ENCODE results near the gene ABHD8. TPM values are rescaled to one million over a fixed set of nuclear protein-coding genes. Genes with fewer than 3 reads are reported as not detected.
"Not testable (repeated sequence)": the region's sequence is repeated elsewhere in the genome, so short reads cannot be mapped to it uniquely, and the experiment has no call there.

ABHD8 gene
- total RNA-seq, 4 donors from 2014 or later = 2.1 to 14.1 (median 5.6) TPM

- peak within 1 kb of the TSS in 1 of 4 donors; percentile 47 for H3K27ac ChIP-seq
- H3K9me3 ChIP-seq = no peaks in the 10 kb centered on the region
- no peak for TF ChIP-seq POLR2A (IDR thresholded peaks at IDR 0.05)
- TF ChIP-seq CTCF (IDR thresholded peaks at IDR 0.05) = no peak
- peak within 1 kb of the TSS; percentile 43 to 56 (median 52) for H3K4me3 ChIP-seq
- peak in 2 of 3 donors; percentile 54 to 62 for DNase-seq
- H3K27me3 ChIP-seq = peaks cover 0 to 9% of the 10 kb centered on the region in 2 donors
- peaks cover 0 to 24% (median 0%) of the 10 kb centered on the region in 3 donors for H3K36me3 ChIP-seq
- peaks cover 7 to 19% (median 13%) of the 10 kb centered on the region in 4 donors for H3K4me1 ChIP-seq
These were observed 21.6 kb downstream of the ABHD8 start, which contains the start of gene ANKLE1 for GRCh38 chr19:17281391-17282304. Gene ANKLE1 (plus strand): TSS chr19:17281901. CDS start chr19:17281921, 20 bp downstream.

- Histone ChIP-seq H3K36me3 (peaks cover 0 to 46% (median 0%) of the 10 kb centered on the region in 3 donors), H3K9me3 (no peaks in the 10 kb centered on the region), H3K4me1 (peaks cover 7 to 19% (median 13%) of the 10 kb centered on the region in 4 donors), H3K27me3 (peaks cover 0 to 9% of the 10 kb centered on the region in 2 donors), H3K27ac (no peak overlapping the region), H3K4me3 (no peak overlapping the region)
- TF ChIP-seq POLR2A (IDR thresholded peaks at IDR 0.05) (no peak), CTCF (IDR thresholded peaks at IDR 0.05) (no peak)
- DNase-seq = no peak
These were observed 23.8 kb downstream of the ABHD8 start for GRCh38 chr19:17279436-17279835.

GRCh38 chr19:17275441-17276175 is 27.6 kb downstream of the ABHD8 start:
- no peak for DNase-seq
- Histone ChIP-seq H3K36me3 (peaks cover 0 to 82% (median 0%) of the 10 kb centered on the region in 3 donors), H3K4me3 (no peak overlapping the region), H3K27me3 (no peaks in the 10 kb centered on the region), H3K9me3 (no peaks in the 10 kb centered on the region), H3K27ac (no peak overlapping the region), H3K4me1 (no peaks in the 10 kb centered on the region)
- TF ChIP-seq CTCF (IDR thresholded peaks at IDR 0.05) (no peak), POLR2A (IDR thresholded peaks at IDR 0.05) (no peak)

- DNase-seq, H3K27me3 ChIP-seq, H3K4me3 ChIP-seq, H3K4me1 ChIP-seq, H3K27ac ChIP-seq, H3K9me3 ChIP-seq: not testable (repeated sequence)
- H3K36me3 ChIP-seq = peaks cover 0 to 89% (median 0%) of the 10 kb centered on the region in 3 donors
These were observed 28.3 kb downstream of the ABHD8 start for GRCh38 chr19:17274892-17275291.

GRCh38 chr19:17268754-17269153 is 34.5 kb downstream of the ABHD8 start:
- DNase-seq = no peak
- H3K4me1 ChIP-seq = peaks cover 0 to 14% (median 5%) of the 10 kb centered on the region in 4 donors
- H3K27ac ChIP-seq = no peak overlapping the region
- H3K27me3 ChIP-seq = no peaks in the 10 kb centered on the region
- no peak for TF ChIP-seq POLR2A (IDR thresholded peaks at IDR 0.05)
- no peak for TF ChIP-seq CTCF (IDR thresholded peaks at IDR 0.05)
- no peaks in the 10 kb centered on the region for H3K9me3 ChIP-seq
- peaks cover 0 to 48% (median 0%) of the 10 kb centered on the region in 3 donors for H3K36me3 ChIP-seq
- H3K4me3 ChIP-seq = no peak overlapping the region

Measured in Peyer's patch (tissue), 4 donors.